Colonic mucosa (tissue), 4 donors: Measurements from ENCODE around the gene GRM7. TPM values are rescaled to one million over a fixed set of nuclear protein-coding genes. Genes with fewer than 3 reads are reported as not detected.

ENCODE experiments used
- DNase-seq: peaks from one replicate; pipeline ENCODE4 v3.0.0-alpha.2; 2020
- H3K27ac ChIP-seq: fragments of 200-600 bp; one replicate; pipeline ENCODE4 v1.8.0; 2021
- H3K27me3 ChIP-seq: fragments of 200-600 bp; one replicate; pipeline ENCODE4 v1.8.0; 2021
- H3K36me3 ChIP-seq: fragments of 200-600 bp; one replicate; pipeline ENCODE4 v1.8.0; 2021
- H3K4me1 ChIP-seq: fragments of 200-600 bp; one replicate; pipeline ENCODE4 v1.8.0; 2021; ENCODE audit warnings: mild to moderate bottlenecking
- H3K4me3 ChIP-seq: fragments of 200-600 bp; one replicate; pipeline ENCODE4 v1.8.0; 2021
- H3K9ac ChIP-seq, 2 donors: one replicate each; pipeline ENCODE4 v1.7.0; 2013; ENCODE audit warnings: control low read depth in 2 of 2, low read depth in 2 of 2, low read length in 2 of 2
- H3K9me3 ChIP-seq: fragments of 200-600 bp; one replicate; pipeline ENCODE4 v1.8.0; 2021
- CTCF ChIP-seq: fragments of 200-600 bp; IDR thresholded peaks from one replicate; pipeline ENCODE4 v1.8.0; 2022; ENCODE audit warnings: antibody characterized with exemption, mild to moderate bottlenecking
- intact Hi-C: fragments of 100-400 bp; cut with DNase I; formaldehyde crosslinking; loops from one replicate; pipeline ENCODE4 v1.14.1; 2022
- total RNA-seq, 2 donors: library from RNA; stranded (reverse); fragmentation: NEBNext Ultra II Directional in 1 of 2; extraction: Animal tissue kit (Norgen Biotek cat#: 25700) in 1 of 2; gene quantifications; one replicate each; pipeline ENCODE4 v1.2.1, GENCODE V29; 2021
- donor health status: healthy.
- donor health status: DM: no; HTN: no; CAD: no.
- donor health status: DM: no; HTN: no; CAD: no.

GRM7 gene
- total RNA-seq, 2 donors from 2014 or later = 0.15 to 0.66 TPM

GRCh38 chr3:7520059-7520458 lies 659.1 kb downstream of the GRM7 start:
- no peak overlapping the region for H3K9ac ChIP-seq
- no peak for DNase-seq
- H3K36me3 ChIP-seq = no peaks in the 10 kb centered on the region
- no peaks in the 10 kb centered on the region for H3K4me1 ChIP-seq
- TF ChIP-seq CTCF = no peak
- H3K9me3 ChIP-seq = no peaks in the 10 kb centered on the region
- intact Hi-C loops = no loop called here
- H3K4me3 ChIP-seq = no peak overlapping the region
- H3K27me3 ChIP-seq = no peaks in the 10 kb centered on the region
- no peak overlapping the region for H3K27ac ChIP-seq

- Histone ChIP-seq H3K4me1 (no peaks in the 10 kb centered on the region), H3K9ac (no peak overlapping the region), H3K27ac (no peak overlapping the region), H3K36me3 (no peaks in the 10 kb centered on the region), H3K9me3 (no peaks in the 10 kb centered on the region), H3K4me3 (no peak overlapping the region), H3K27me3 (no peaks in the 10 kb centered on the region)
- no peak for DNase-seq
- no peak for TF ChIP-seq CTCF
- intact Hi-C loops = no loop called here
Observed at GRCh38 chr3:7520593-7520992, 659.7 kb downstream of the GRM7 start.

GRCh38 chr3:7536510-7536909 lies 675.6 kb downstream of the GRM7 start:
- H3K36me3 ChIP-seq = no peaks in the 10 kb centered on the region
- no peak for TF ChIP-seq CTCF
- H3K9ac ChIP-seq = no peak overlapping the region
- no peaks in the 10 kb centered on the region for H3K27me3 ChIP-seq
- H3K9me3 ChIP-seq = no peaks in the 10 kb centered on the region
- H3K4me3 ChIP-seq = no peak overlapping the region
- H3K27ac ChIP-seq = no peak overlapping the region
- no peak for DNase-seq
- no peaks in the 10 kb centered on the region for H3K4me1 ChIP-seq
- intact Hi-C loops = no loop called here

- H3K9me3 ChIP-seq = no peaks in the 10 kb centered on the region
- intact Hi-C loops = no loop called here
- H3K36me3 ChIP-seq = no peaks in the 10 kb centered on the region
- TF ChIP-seq CTCF = no peak
- H3K4me1 ChIP-seq = no peaks in the 10 kb centered on the region
- DNase-seq = no peak
- no peaks in the 10 kb centered on the region for H3K27me3 ChIP-seq
- H3K27ac ChIP-seq = no peak overlapping the region
- H3K4me3 ChIP-seq = no peak overlapping the region
- H3K9ac ChIP-seq = no peak overlapping the region
Observed at GRCh38 chr3:7536921-7537320, 676.0 kb downstream of the GRM7 start.

GRCh38 chr3:7543294-7543880 lies 682.5 kb downstream of the GRM7 start:
- intact Hi-C loops = loop anchor here (10.0 kb wide), 1 partner anchor 249 kb away; no protein-coding TSS in a partner anchor
- no peak overlapping the region for H3K4me3 ChIP-seq
- no peak overlapping the region for H3K27ac ChIP-seq
- no peak for DNase-seq
- no peak overlapping the region for H3K9ac ChIP-seq
- H3K4me1 ChIP-seq = no peaks in the 10 kb centered on the region
- H3K9me3 ChIP-seq = no peaks in the 10 kb centered on the region
- no peaks in the 10 kb centered on the region for H3K27me3 ChIP-seq
- H3K36me3 ChIP-seq = no peaks in the 10 kb centered on the region
- TF ChIP-seq CTCF = no peak
